NCI-H1092 (cell line): Measurements from ENCODE around the gene KCNG4.
A peak's percentile ranks its signal among the peaks of the same experiment; 100 is the strongest.
"Not testable (repeated sequence)": the region's sequence is repeated elsewhere in the genome, so short reads cannot be mapped to it uniquely, and the experiment has no call there.

Experiments
- DNase-seq: peaks from one replicate; lab custom pipeline; 2025; lab: John Stamatoyannopoulos, UW

KCNG4 gene

GRCh38 chr16:84205976-84206691, 33.7 kb downstream of the KCNG4 start:
- no peak for DNase-seq

GRCh38 chr16:84205123-84205522, 34.7 kb downstream of the KCNG4 start:
- DNase-seq: not testable (repeated sequence)

GRCh38 chr16:84204551-84204950, 35.3 kb downstream of the KCNG4 start:
- DNase-seq: not testable (repeated sequence)

- no peak for DNase-seq
Observed at GRCh38 chr16:84199861-84200260, 40.0 kb downstream of the KCNG4 start.

- no peak for DNase-seq
Observed at GRCh38 chr16:84199097-84199496, 40.7 kb downstream of the KCNG4 start.

- DNase-seq: no peak
Observed at GRCh38 chr16:84198401-84198800, 41.4 kb downstream of the KCNG4 start.

- DNase-seq: no peak
Observed at GRCh38 chr16:84197466-84198128, 42.2 kb downstream of the KCNG4 start.

GRCh38 chr16:84196727-84197394, 43.0 kb downstream of the KCNG4 start:
- DNase-seq: no peak

- DNase-seq: no peak
Observed at GRCh38 chr16:84196101-84196500, 43.7 kb downstream of the KCNG4 start.

GRCh38 chr16:84195201-84196093, 44.4 kb downstream of the KCNG4 start:
- DNase-seq: no peak

GRCh38 chr16:84194470-84195200, 45.2 kb downstream of the KCNG4 start:
- DNase-seq: peak; percentile 17

GRCh38 chr16:84194018-84194417, 45.8 kb downstream of the KCNG4 start:
- no peak for DNase-seq

- DNase-seq: no peak
Observed at GRCh38 chr16:84193480-84193879, 46.3 kb downstream of the KCNG4 start.

GRCh38 chr16:84191466-84191865, 48.3 kb downstream of the KCNG4 start:
- DNase-seq: no peak

GRCh38 chr16:84190731-84191388, 49.0 kb downstream of the KCNG4 start, which contains the start of gene ADAD2:
TSS of gene ADAD2 (plus strand) at chr16:84191157. CDS start at chr16:84191231, 74 bp downstream.
- DNase-seq: no peak

- DNase-seq: peak; percentile 93
Observed at GRCh38 chr16:84186685-84187437, 53.0 kb downstream of the KCNG4 start, which contains the start of gene TAF1C. TSS of gene TAF1C (minus strand) at chr16:84187057. CDS start at chr16:84184988, 2,069 bp downstream.

GRCh38 chr16:84184775-84185174, 55.0 kb downstream of the KCNG4 start:
- no peak for DNase-seq

- no peak for DNase-seq
Observed at GRCh38 chr16:84183911-84184591, 55.8 kb downstream of the KCNG4 start.

- DNase-seq: no peak
Observed at GRCh38 chr16:84183572-84183875, 56.3 kb downstream of the KCNG4 start.
